CD4-positive, alpha-beta T cell treated with Interleukin-15 for 4 hours (primary cell): Measurements from ENCODE around the gene STX7.
"Not testable (repeated sequence)": the region's sequence is repeated elsewhere in the genome, so short reads cannot be mapped to it uniquely, and the experiment has no call there.

Source experiments
- DNase-seq: peaks from one replicate; pipeline ENCODE4 v3.0.0-alpha.2; 2020; ENCODE audit warnings: low spot score

The STX7 gene

GRCh38 chr6:132512638-132513632 is at the start of gene STX7:
TSS of gene STX7 (minus strand) at chr6:132513116. CDS start at chr6:132503530, 9,586 bp downstream.
- DNase-seq: peak; percentile 88

- not testable (repeated sequence) for DNase-seq
Measured at GRCh38 chr6:132560087-132560486, 47.2 kb upstream of the STX7 start.

- no peak for DNase-seq
Measured at GRCh38 chr6:132552372-132552771, 39.5 kb upstream of the STX7 start, which contains the start of gene TAAR8. TSS of gene TAAR8 (plus strand) at chr6:132552672. CDS start at chr6:132552693, 21 bp downstream.

DNA sequence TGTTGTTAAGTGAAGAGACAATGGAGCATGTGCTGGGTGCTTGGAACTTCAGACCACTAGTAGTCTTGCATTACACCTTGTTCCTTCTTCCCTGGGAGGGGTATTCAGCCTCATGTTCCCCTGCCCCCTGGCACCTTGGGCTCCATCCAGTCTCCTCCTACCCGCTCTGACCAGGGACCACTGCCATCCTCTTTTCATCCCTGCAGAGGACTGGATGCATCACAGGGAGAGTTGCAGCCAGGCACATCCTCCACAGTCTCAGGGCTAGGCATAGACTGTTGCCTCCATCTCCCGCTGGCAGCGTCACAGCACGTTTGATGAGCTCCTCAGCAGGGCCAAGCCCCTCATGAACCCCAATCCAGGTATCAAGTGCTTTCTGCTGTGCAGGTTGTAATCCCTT is 38.3 kb upstream of the STX7 start:
- DNase-seq: no peak

DNA sequence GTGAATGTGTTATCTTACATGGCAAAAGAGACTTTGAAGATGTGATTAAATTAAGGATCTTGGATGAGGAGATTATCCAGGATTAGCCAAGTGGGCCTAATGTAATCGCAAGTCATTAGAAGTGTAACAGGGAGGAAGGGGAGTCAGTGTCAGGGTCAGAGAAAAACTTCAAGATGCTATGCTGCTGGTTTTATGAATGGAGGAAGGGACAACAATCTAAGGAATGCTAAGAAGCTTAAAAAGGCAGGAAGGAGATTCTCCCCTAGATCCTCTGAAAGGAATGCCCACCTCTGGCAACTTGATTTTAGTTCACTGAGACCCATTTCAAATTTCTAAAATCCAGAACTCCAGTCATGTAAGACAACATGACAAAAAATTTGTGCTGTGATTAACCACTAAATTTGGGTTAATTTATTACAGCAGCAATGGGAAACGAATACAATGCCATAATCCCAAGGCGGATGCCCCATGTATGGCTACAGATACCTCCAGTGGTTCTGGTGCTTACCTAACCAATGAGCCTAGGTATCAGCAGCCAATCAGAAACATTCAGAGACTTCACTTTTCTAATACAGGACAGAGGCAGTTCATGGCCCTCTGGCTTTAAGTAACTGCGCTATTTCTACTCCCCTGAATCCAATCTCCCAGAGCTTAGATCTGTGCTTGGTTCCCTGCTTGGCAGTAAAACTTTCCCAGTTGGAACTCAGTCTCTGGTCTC is 36.0 kb upstream of the STX7 start:
- DNase-seq: no peak

GRCh38 chr6:132544826-132545225 is 31.9 kb upstream of the STX7 start:
- DNase-seq: no peak

DNA sequence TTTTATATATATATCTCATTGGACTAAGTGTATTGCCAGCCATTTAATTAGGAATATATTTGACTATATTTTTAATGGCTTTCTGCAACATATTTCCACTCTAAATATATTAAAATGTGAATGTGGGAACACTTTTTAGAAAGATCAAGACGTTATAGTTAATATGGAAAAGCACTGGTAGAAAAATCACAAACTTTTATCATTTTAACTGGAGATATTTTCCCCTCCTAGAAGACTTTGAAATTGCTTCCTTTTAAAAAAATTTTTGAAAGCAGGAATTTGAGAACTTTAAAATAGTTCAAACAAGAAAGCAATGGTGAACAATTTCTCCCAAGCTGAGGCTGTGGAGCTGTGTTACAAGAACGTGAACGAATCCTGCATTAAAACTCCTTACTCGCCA is 25.1 kb upstream of the STX7 start, which contains the start of gene TAAR9:
TAAR9 (plus strand) TSS at position 301 of the 400 bp plus-strand sequence; CDS start at position 314, 13 bp downstream.
- no peak for DNase-seq

GRCh38 chr6:132537145-132537544 is 24.2 kb upstream of the STX7 start:
- no peak for DNase-seq

GRCh38 chr6:132534546-132534945 is 21.6 kb upstream of the STX7 start:
- DNase-seq: not testable (repeated sequence)

GRCh38 chr6:132530293-132530974 is 17.5 kb upstream of the STX7 start:
- DNase-seq: peak; percentile 73

DNA sequence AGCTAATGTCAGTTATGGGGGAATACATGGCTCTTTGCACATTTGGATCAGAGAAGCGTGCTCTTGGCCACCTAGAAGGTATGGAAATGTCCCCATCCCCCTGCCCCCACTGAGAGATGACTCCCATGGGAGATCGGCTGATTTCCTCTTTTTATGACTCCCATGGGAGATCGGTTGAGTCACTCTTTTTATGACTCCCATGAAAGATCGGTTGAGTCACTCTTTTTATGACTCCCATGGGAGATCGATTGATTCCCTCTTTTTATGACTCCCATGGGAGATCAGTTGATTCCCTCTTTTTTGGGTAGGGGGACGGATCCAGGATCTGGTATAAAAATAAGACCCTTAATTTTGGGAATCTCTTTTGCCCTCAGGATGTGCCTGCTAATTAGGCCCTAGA is 14.9 kb upstream of the STX7 start:
- no peak for DNase-seq

DNA sequence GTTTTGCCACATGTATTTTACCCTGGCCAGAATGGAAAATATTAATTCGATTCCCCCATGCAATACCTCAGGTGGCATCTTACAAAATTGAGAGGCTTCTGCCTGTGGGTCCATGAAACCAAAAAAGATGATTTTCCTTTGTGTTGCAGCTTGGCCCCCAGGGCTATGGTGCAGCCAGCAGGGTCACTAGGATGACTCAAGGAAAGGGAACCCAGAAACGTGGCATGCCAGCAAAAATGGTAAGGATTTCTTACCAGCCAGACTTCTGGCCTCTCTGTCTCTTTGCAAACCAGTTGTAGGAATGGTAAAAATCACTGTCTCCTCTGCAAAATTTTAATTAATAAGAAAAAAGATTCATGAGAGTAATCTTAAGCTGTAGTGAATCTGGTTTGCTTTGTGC is 13.5 kb upstream of the STX7 start:
- no peak for DNase-seq

GRCh38 chr6:132525866-132526265 is 12.9 kb upstream of the STX7 start:
- no peak for DNase-seq

- no peak for DNase-seq
Measured at GRCh38 chr6:132524646-132525045, 11.7 kb upstream of the STX7 start.

DNA sequence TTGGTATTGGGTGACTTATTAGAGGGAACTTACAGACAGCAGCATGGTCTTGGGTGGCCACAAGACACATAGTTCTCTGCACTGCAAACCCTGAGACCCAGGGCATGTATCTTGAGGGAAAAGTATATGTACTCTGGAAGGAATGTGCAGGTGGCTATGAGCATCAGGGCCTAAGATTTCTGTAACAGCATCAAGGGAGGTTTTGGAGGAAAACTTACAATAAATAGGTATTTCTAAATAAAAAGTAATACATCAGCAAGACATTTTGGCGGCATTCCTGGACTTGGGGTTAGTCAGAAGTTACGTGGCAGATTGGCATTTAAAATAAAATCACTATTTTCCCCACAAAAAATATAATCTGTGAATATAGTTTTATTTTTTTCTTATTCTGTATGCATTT is 8.0 kb upstream of the STX7 start:
- DNase-seq: no peak

GRCh38 chr6:132515386-132515785 is 2.5 kb upstream of the STX7 start:
- DNase-seq: no peak

DNA sequence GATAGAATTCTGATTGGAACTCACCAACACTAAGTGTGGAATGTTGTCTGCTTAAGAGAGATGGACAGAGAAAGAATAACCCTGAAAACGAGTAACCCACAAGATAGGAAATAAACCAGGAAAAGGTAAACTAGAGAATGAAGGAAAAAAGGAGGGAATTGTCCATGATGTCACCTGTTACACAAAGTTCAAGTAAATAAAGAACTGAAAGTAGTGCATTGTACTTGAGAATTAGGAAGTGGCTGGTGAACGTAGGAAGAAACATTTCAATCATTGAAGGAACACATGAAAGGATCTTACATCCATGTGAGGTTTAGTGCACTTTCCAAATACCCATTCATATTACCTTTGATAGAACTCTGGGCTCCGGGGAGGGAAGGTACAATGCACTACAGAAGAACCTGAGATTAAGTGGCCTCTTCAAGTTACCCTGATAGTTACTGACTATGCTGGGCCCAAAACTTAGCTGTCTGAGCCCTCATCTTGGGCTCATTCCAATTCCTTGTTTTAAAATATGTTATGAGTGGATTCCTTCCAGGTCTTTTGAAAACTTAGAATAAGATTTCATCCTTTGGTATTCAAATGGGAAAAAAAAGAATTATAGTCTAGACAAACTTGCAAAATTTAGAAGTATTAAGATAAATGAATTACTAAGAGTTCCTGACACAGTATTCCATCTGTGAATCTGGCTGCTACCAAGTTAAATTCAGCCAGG is 1.1 kb upstream of the STX7 start:
- no peak for DNase-seq

DNA sequence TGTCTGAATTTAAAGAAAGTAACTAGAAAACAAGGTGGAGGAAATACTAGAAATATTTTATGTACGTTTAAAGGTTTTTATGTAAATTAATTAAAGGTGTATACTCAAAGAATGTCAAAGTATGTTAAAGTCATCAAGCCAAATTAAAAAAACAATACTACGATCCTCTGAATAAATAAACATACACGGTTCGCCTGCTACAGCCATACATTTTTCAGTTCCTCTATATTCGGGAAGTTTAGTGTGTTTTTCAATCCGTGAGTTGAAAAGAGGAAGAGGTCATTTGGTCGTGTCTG is 626 bp downstream of the STX7 start:
- DNase-seq: no peak

GRCh38 chr6:132511831-132512220 is 1.1 kb downstream of the STX7 start:
- DNase-seq: no peak

DNA sequence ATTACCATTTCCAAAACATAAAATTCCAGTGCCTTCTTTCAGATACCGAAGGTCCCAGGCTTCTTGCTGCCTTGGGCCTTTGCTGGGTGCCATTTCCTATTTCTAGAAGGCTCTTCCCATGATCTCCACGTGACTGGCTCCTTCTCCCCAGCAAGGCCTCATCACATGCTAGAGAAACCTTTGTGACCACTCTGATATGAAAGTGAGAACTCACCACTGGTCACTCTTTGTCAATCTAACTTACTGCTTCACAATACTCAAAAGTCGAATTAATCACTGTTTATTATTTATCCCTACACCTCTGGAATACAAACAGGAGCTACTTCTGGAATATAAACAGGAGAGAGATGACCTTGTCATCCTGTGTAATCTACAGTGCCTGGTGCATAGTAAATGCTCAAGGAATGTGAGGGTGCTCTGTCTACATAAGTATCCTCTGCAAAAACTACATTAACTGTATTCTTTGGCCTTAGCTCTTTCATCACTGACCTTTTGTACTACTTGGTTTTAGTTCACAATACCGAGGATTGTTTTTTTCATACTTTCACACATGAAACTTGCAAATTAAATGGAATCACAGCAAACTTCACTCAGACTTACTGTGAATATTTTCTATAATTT is 1.6 kb downstream of the STX7 start:
- no peak for DNase-seq
